Measurements from ENCODE around the gene MVB12A. TPM values are rescaled to one million over a fixed set of nuclear protein-coding genes. Genes with fewer than 3 reads are reported as not detected.
A peak's percentile ranks its signal among the peaks of the same experiment; 100 is the strongest.

Gene MVB12A
- polyA plus RNA-seq, 3 donors, result 43.2 to 47.8 (median 43.7) TPM

DNA sequence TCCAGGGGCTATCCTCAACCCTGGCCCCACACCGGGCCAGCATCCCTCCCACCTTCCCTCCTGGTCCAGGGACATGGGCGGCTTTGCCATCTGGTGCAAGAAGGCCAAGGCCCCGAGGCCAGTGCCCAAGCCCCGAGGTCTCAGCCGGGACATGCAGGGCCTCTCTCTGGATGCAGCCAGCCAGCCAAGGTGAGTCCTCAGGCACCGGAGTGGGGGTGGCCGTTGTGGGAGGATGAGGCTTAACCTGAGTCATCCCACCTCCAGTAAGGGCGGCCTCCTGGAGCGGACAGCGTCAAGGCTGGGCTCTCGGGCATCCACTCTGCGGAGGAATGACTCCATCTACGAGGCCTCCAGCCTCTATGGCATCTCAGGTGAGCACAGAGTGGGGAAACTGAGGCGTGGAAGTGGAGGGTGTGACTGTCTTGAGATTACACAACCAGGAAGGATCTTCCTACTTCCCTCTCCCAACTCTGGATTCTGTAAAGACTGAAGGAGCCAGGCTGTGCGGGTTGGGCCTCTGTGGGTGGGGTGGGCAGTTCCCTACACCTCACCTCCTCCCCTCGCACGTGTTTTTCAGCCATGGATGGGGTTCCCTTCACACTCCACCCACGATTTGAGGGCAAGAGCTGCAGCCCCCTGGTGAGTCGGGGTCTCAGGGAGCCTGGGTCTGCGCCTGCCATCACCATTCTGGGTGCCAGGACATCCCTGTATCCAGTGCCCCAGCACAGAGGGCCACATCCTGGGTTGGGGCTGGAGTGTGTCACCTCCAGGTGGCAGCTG is 3.8 kb downstream of the MVB12A start:
- no peaks in the 10 kb centered on the region for H3K27me3 ChIP-seq (ENCODE audit: control insufficient read depth in 2 of 2, insufficient read depth in 2 of 2, low read length in 2 of 2)
- DNase-seq, result no peak

DNA sequence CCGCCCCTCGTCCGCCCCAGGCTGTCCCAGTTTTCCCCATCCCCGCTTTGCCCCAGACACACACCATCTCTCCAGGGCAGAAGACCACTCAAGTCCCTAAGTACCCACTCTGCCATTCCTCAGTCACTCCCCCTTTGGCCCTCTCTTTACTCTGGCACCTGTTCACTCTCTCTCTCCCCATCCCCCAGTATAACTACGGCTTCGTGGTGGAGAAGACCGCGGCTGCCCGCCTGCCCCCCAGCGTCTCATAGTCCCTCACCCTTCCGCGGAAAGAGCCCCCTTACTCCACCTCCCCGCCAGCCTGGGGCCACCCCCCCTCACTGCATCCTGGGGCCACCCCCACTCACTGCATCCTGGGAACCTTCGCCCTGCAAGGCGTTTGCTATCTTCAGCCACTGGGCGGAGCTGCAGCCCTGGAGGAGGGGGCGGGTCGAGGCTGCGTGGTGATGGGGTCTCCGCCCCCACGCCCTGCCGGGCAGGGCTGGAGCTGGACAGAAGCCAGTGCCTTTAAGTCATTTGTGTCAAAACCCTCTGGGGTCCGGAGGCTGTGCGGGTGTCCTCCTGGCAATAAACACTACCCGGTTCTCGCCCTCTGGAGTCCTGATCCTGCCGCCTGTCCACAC is 5.0 kb downstream of the MVB12A start:
- Histone ChIP-seq H3K9ac (ENCODE audit: insufficient read depth, low read length, poor library complexity, severe bottlenecking) (no peak overlapping the region), H4K20me1 (ENCODE audit: insufficient read depth, low read length) (no peaks in the 10 kb centered on the region), H3K27ac (ENCODE audit: low read depth in 1 of 2, low read length in 2 of 2) (no peak overlapping the region), H3K79me2 (ENCODE audit: insufficient read depth, low read length) (no peaks in the 10 kb centered on the region), H3K9me3 (replicated peaks in 1 of 2; ENCODE audit: control insufficient read depth in 1 of 2, insufficient read depth in 1 of 2, low read length in 2 of 2) (no peaks in the 10 kb centered on the region), H3K4me2 (replicated peaks; ENCODE audit: extremely low read depth, low read length, poor library complexity, severe bottlenecking) (no peak overlapping the region), H3K27me3 (ENCODE audit: control insufficient read depth in 2 of 2, insufficient read depth in 2 of 2, low read length in 2 of 2) (no peaks in the 10 kb centered on the region), H3K36me3 (replicated peaks in 1 of 2; ENCODE audit: control insufficient read depth in 1 of 2, insufficient read depth in 2 of 2, low read length in 2 of 2) (peaks cover 8 to 22% of the 10 kb centered on the region in 2 donors), H3K4me1 (ENCODE audit: control insufficient read depth in 1 of 2, insufficient read depth in 2 of 2, low read length in 2 of 2) (peaks cover 8 to 19% of the 10 kb centered on the region in 2 donors), H3K4me3 (replicated peaks in 1 of 3; ENCODE audit: low read depth in 2 of 3, low read length in 3 of 3) (no peak overlapping the region), H2AFZ (ENCODE audit: insufficient read depth, low read depth, low read length, poor library complexity, severe bottlenecking) (no peak overlapping the region)
- no peak for DNase-seq
- peaks cover 15% of the 10 kb centered on the region for H3K4me1 Mint-ChIP-seq
- peaks cover 0 to 2% (median 0%) of the 10 kb centered on the region in 7 donors for H3K9me3 Mint-ChIP-seq
- no peak overlapping the region for H3K27ac Mint-ChIP-seq
- intact Hi-C loops (cut with micrococcal nuclease), result no loop called here
- 12% methylated on average over 17 of the region's 27 CpGs for WGBS (ENCODE audit: insufficient coverage)
- H3K4me3 Mint-ChIP-seq, result no peak overlapping the region
- TF ChIP-seq, protein P1, sequence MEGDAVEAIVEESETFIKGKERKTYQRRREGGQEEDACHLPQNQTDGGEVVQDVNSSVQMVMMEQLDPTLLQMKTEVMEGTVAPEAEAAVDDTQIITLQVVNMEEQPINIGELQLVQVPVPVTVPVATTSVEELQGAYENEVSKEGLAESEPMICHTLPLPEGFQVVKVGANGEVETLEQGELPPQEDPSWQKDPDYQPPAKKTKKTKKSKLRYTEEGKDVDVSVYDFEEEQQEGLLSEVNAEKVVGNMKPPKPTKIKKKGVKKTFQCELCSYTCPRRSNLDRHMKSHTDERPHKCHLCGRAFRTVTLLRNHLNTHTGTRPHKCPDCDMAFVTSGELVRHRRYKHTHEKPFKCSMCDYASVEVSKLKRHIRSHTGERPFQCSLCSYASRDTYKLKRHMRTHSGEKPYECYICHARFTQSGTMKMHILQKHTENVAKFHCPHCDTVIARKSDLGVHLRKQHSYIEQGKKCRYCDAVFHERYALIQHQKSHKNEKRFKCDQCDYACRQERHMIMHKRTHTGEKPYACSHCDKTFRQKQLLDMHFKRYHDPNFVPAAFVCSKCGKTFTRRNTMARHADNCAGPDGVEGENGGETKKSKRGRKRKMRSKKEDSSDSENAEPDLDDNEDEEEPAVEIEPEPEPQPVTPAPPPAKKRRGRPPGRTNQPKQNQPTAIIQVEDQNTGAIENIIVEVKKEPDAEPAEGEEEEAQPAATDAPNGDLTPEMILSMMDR (IDR thresholded peaks at IDR 0.05), result peak; percentile 23
- peaks cover 16 to 29% of the 10 kb centered on the region in 2 donors for H3K36me3 Mint-ChIP-seq
- peaks cover 0 to 4% (median 0%) of the 10 kb centered on the region in 3 donors for H3K27me3 Mint-ChIP-seq (ENCODE audit: low read depth in 3 of 3)

More for the DNA sequence above, 3.8 kb downstream of the MVB12A start:
- Histone ChIP-seq H3K9ac (ENCODE audit: insufficient read depth, low read length, poor library complexity, severe bottlenecking) (no peak overlapping the region), H3K9me3 (replicated peaks in 1 of 2; ENCODE audit: control insufficient read depth in 1 of 2, insufficient read depth in 1 of 2, low read length in 2 of 2) (no peaks in the 10 kb centered on the region), H4K20me1 (ENCODE audit: insufficient read depth, low read length) (no peaks in the 10 kb centered on the region), H3K4me1 (ENCODE audit: control insufficient read depth in 1 of 2, insufficient read depth in 2 of 2, low read length in 2 of 2) (peaks cover 15 to 29% of the 10 kb centered on the region in 2 donors), H3K79me2 (ENCODE audit: insufficient read depth, low read length) (no peaks in the 10 kb centered on the region), H3K4me3 (replicated peaks in 1 of 3; ENCODE audit: low read depth in 2 of 3, low read length in 3 of 3) (no peak overlapping the region), H3K36me3 (replicated peaks in 1 of 2; ENCODE audit: control insufficient read depth in 1 of 2, insufficient read depth in 2 of 2, low read length in 2 of 2) (peaks cover 8 to 22% of the 10 kb centered on the region in 2 donors), H2AFZ (ENCODE audit: insufficient read depth, low read depth, low read length, poor library complexity, severe bottlenecking) (no peak overlapping the region), H3K4me2 (replicated peaks; ENCODE audit: extremely low read depth, low read length, poor library complexity, severe bottlenecking) (no peak overlapping the region), H3K27ac (ENCODE audit: low read depth in 1 of 2, low read length in 2 of 2) (no peak overlapping the region)
- Mint-ChIP-seq H3K9me3 (peaks cover 0 to 2% (median 0%) of the 10 kb centered on the region in 7 donors), H3K36me3 (peaks cover 16 to 29% of the 10 kb centered on the region in 2 donors), H3K4me1 (peaks cover 24% of the 10 kb centered on the region), H3K4me3 (no peak overlapping the region), H3K27ac (no peak overlapping the region), H3K27me3 (ENCODE audit: low read depth in 3 of 3) (peaks cover 0 to 4% (median 0%) of the 10 kb centered on the region in 3 donors)
- TF ChIP-seq, protein P1 (IDR thresholded peaks at IDR 0.05), result no peak
- 100% methylated on average over 3 of the region's 20 CpGs for WGBS (ENCODE audit: insufficient coverage)
- intact Hi-C loops (cut with micrococcal nuclease), result no loop called here

Data from CD14-positive monocyte (primary cell).